SK-N-SH (cell line): ENCODE results near the gene FLYWCH1. TPM values are rescaled to one million over a fixed set of nuclear protein-coding genes. Genes with fewer than 3 reads are reported as not detected.

Experiments
- CTCF ChIA-PET: fragments of 300-600, 350-600 bp; formaldehyde crosslinking; extraction: SDS; loops from one replicate; lab custom pipeline; 2021; lab: Yijun Ruan, JAX
- POLR2A ChIA-PET: fragments of 350-600 bp; sonication (Branson Sonifier 250); formaldehyde crosslinking; extraction: SDS; loops from one replicate; lab custom pipeline; 2020; ENCODE audit warnings: antibody characterized with exemption, inconsistent platforms; lab: Yijun Ruan, JAX
- DNase-seq: peaks from one replicate; pipeline ENCODE4 v3.0.0; 2012
- H2AFZ ChIP-seq: fragments of 200-600 bp; sonication (generic); 2 replicates; pipeline ENCODE4 v1.8.1; 2016; ENCODE audit warnings: antibody characterized with exemption, mild to moderate bottlenecking, low read depth
- H3F3A ChIP-seq: fragments of 200-600 bp; sonication (generic); replicated peaks from 2 replicates; pipeline ENCODE3; 2016; ENCODE audit warnings: antibody characterized with exemption, mild to moderate bottlenecking; ENCODE audit not compliant: insufficient read depth
- H3K27ac ChIP-seq, 2 experiments: fragments of 200-500 bp in 1 of 2; fragments of 200-600 bp in 1 of 2; sonication (Bioruptor generic) in 1 of 2; sonication (generic), shearing (Covaris generic) in 1 of 2; 2 replicates each; pipeline versions ENCODE4 v1.5.1 to v1.6.1; 2014 to 2016; ENCODE audit warnings: low read depth in 2 of 2, inconsistent platforms in 1 of 2, low read length in 1 of 2, mild to moderate bottlenecking in 1 of 2, mixed read lengths in 1 of 2
- H3K27me3 ChIP-seq: fragments of 200-600 bp; sonication (generic), shearing (Covaris generic); 2 replicates; pipeline ENCODE4 v1.6.1; 2016; ENCODE audit warnings: mixed run types; ENCODE audit not compliant: insufficient read depth
- H3K36me3 ChIP-seq, 2 experiments: fragments of 200-500 bp in 1 of 2; fragments of 200-600 bp in 1 of 2; sonication (Bioruptor generic) in 1 of 2; sonication (generic) in 1 of 2; replicated peaks in 1 of 2; 2 replicates each; pipeline versions ENCODE3 to v1.5.1; 2014 to 2016; ENCODE audit warnings: low read length in 1 of 2, mild to moderate bottlenecking in 1 of 2; ENCODE audit not compliant: insufficient read depth in 2 of 2, control insufficient read depth in 1 of 2
- H3K4me1 ChIP-seq, 2 experiments: fragments of 200-500 bp in 1 of 2; fragments of 200-600 bp in 1 of 2; sonication (Bioruptor generic) in 1 of 2; sonication (generic), shearing (Covaris generic) in 1 of 2; 2 replicates each; pipeline versions ENCODE4 v1.5.1 to v1.6.1; 2014 to 2016; ENCODE audit warnings: low read depth in 1 of 2, low read length in 1 of 2, mixed run types in 1 of 2; ENCODE audit not compliant: insufficient read depth in 2 of 2, control insufficient read depth in 1 of 2
- H3K4me2 ChIP-seq: fragments of 200-600 bp; sonication (generic), shearing (Covaris generic); 2 replicates; pipeline ENCODE4 v1.6.1; 2017; ENCODE audit warnings: mixed run types
- H3K4me3 ChIP-seq, 2 experiments: fragments of 200-500 bp in 1 of 2; fragments of 200-600 bp in 1 of 2; sonication (Bioruptor generic) in 1 of 2; sonication (generic), shearing (Covaris generic) in 1 of 2; 2 replicates each; pipeline versions ENCODE4 v1.5.1 to v1.8.1; 2014 to 2016; ENCODE audit warnings: low read depth in 2 of 2, inconsistent platforms in 1 of 2, low read length in 1 of 2, mild to moderate bottlenecking in 1 of 2, mixed read lengths in 1 of 2, moderate library complexity in 1 of 2
- H3K79me2 ChIP-seq: fragments of 200-600 bp; sonication (generic); 2 replicates; pipeline ENCODE4 v1.8.1; 2017; ENCODE audit warnings: mild to moderate bottlenecking; ENCODE audit not compliant: insufficient read depth
- H3K9ac ChIP-seq: fragments of 200-600 bp; sonication (generic); 2 replicates; pipeline ENCODE4 v1.6.1; 2017; ENCODE audit warnings: mixed run types
- H3K9me2 ChIP-seq: fragments of 200-600 bp; sonication (generic); 2 replicates; pipeline ENCODE4 v1.6.1; 2017; ENCODE audit warnings: mixed run types
- H3K9me3 ChIP-seq: fragments of 200-600 bp; sonication (generic); 2 replicates; pipeline ENCODE4 v1.6.1; 2017; ENCODE audit warnings: mixed run types, mild to moderate bottlenecking, moderate library complexity
- H4K20me1 ChIP-seq: fragments of 200-600 bp; sonication (generic); 2 replicates; pipeline ENCODE4 v1.6.1; 2017; ENCODE audit warnings: mild to moderate bottlenecking, mixed run types; ENCODE audit not compliant: insufficient read depth
- EP300 ChIP-seq, 2 experiments: IDR thresholded peaks; 2 replicates each; pipeline versions ENCODE4 v1.4.0 to v1.6.1; 2012; ENCODE audit warnings: borderline replicate concordance in 1 of 2, low read depth in 1 of 2, low read length in 1 of 2
- FOXM1 ChIP-seq: IDR thresholded peaks from 2 replicates; pipeline ENCODE4 v1.4.0; 2012; ENCODE audit warnings: low read depth, mild to moderate bottlenecking
- GABPA ChIP-seq: IDR thresholded peaks from 2 replicates; pipeline ENCODE4 v1.4.0; 2012; ENCODE audit warnings: low read depth, mild to moderate bottlenecking
- IRF3 ChIP-seq: fragments of 150-350 bp; IDR thresholded peaks from 2 replicates; pipeline ENCODE4 v1.6.1; 2016; ENCODE audit warnings: mild to moderate bottlenecking, low read depth, low read length
- JUND ChIP-seq: IDR thresholded peaks from 2 replicates; pipeline ENCODE4 v1.4.0; 2012
- MEF2A ChIP-seq: IDR thresholded peaks from 2 replicates; pipeline ENCODE4 v1.4.0; 2012; ENCODE audit warnings: low read depth, borderline replicate concordance
- NRF1 ChIP-seq: IDR thresholded peaks from 2 replicates; pipeline ENCODE4 v1.6.1; 2012; ENCODE audit warnings: low read depth, mild to moderate bottlenecking, low read length
- PBX3 ChIP-seq: IDR thresholded peaks from 2 replicates; pipeline ENCODE4; 2012
- POLR2AphosphoS5 ChIP-seq: IDR thresholded peaks from 2 replicates; pipeline ENCODE4 v1.6.1; 2012; ENCODE audit warnings: low read depth, low read length
- RAD21 ChIP-seq: IDR thresholded peaks from 2 replicates; pipeline ENCODE4 v1.6.1; 2012; ENCODE audit warnings: mild to moderate bottlenecking, low read length
- RFX5 ChIP-seq: IDR thresholded peaks from 2 replicates; pipeline ENCODE4 v1.6.1; 2012; ENCODE audit warnings: mild to moderate bottlenecking, improper control_type of control experiment, low read length
- TCF12 ChIP-seq: IDR thresholded peaks from 2 replicates; pipeline ENCODE4 v1.4.0; 2012
- TEAD4 ChIP-seq: IDR thresholded peaks from 2 replicates; pipeline ENCODE4 v1.4.0; 2012; ENCODE audit warnings: mild to moderate bottlenecking, borderline replicate concordance; ENCODE audit not compliant: insufficient read depth
- USF2 ChIP-seq: fragments of 150-350 bp; IDR thresholded peaks from 2 replicates; pipeline ENCODE4 v1.6.1; 2017; ENCODE audit warnings: antibody characterized with exemption, low read length, low read depth, borderline replicate concordance
- WGBS: methylation state at CpG from one replicate; pipeline ENCODE4 v1.1.6; 2017; ENCODE audit warnings: low lambda C conversion rate; 5-methylcytosine and 5-hydroxymethylcytosine counted together
- polyA plus RNA-seq, 3 experiments: library from polyadenylated mRNA; depleted of rRNA; stranded (reverse); fragments of >200 nt; gene quantifications; 2 replicates each; pipeline ENCODE4 v1.2.3, GENCODE V29; 2012
- TF ChIP-seq, protein P1 (sequence below): IDR thresholded peaks from 2 replicates; pipeline ENCODE4 v1.4.0; 2012; ENCODE audit warnings: low read depth, borderline replicate concordance
- TF ChIP-seq, protein P2 (sequence below): fragments of 200-600 bp; sonication (generic); IDR thresholded peaks from 2 replicates; pipeline ENCODE4 v1.6.1; 2017; ENCODE audit warnings: antibody characterized with exemption, mild to moderate bottlenecking, moderate library complexity

The FLYWCH1 gene
- polyA plus RNA-seq, 1 of the 3 experiments (the other 2 are of a cell fraction): 30.1 TPM

DNA sequence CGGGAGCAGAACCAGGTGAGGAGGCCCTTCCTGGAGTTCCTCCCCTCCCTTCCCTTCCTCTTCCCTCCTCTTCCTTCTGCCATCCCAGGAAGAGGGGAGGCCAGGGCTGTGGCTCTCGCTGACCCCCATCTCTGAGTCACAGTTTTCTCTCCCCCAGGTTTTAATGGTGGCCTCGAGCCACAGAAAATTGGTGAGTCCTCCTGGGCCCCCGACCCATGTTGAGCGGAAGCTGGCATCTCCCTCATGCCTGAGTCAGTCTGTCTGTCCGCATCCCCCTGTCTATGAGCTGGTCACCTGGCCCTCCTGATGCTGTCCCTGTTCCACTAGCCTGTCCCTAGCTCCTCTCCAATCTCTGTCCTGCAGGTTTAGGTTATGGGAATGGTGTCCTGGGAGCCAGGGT is 88.2 kb downstream of the FLYWCH1 start:
- no peak overlapping the region for H3K27ac ChIP-seq
- no peaks in the 10 kb centered on the region for H3K9me2 ChIP-seq
- H3K27me3 ChIP-seq: no peaks in the 10 kb centered on the region
- CTCF ChIA-PET: interaction anchor here (0.6 to 1.9 kb wide), 3 partner anchors 19 to 59 kb away, joined by 3 to 6 read pairs (median 4); no protein-coding TSS in a partner anchor
- H2AFZ ChIP-seq: no peak overlapping the region
- POLR2A ChIA-PET: interaction anchor here (1.4 kb wide), 1 partner anchor 19 kb away, joined by 4 read pairs; the partner anchor contains the start of gene PKMYT1
- 72% methylated on average over 4 of the region's 6 CpGs for WGBS
- no peaks in the 10 kb centered on the region for H3K79me2 ChIP-seq
- peaks cover 6% of the 10 kb centered on the region for H3F3A ChIP-seq
- no peak overlapping the region for H3K4me3 ChIP-seq
- H3K4me2 ChIP-seq: no peak overlapping the region
- no peaks in the 10 kb centered on the region for H4K20me1 ChIP-seq
- no peak overlapping the region for H3K9ac ChIP-seq
- TF ChIP-seq USF2: no peak
- TF ChIP-seq GABPA: no peak
- no peak for TF ChIP-seq IRF3
- TF ChIP-seq FOXM1: no peak
- TF ChIP-seq POLR2AphosphoS5: no peak
- TF ChIP-seq, protein P1, sequence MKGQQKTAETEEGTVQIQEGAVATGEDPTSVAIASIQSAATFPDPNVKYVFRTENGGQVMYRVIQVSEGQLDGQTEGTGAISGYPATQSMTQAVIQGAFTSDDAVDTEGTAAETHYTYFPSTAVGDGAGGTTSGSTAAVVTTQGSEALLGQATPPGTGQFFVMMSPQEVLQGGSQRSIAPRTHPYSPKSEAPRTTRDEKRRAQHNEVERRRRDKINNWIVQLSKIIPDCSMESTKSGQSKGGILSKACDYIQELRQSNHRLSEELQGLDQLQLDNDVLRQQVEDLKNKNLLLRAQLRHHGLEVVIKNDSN: no peak
- TF ChIP-seq JUND: no peak
- TF ChIP-seq RFX5: no peak
- TF ChIP-seq TEAD4: no peak
- TF ChIP-seq MEF2A: no peak
- no peak for TF ChIP-seq EP300 (IDR thresholded peaks at IDR 0.05; ENCODE audit: borderline replicate concordance in 1 of 2, low read depth in 1 of 2, low read length in 1 of 2)
- TF ChIP-seq PBX3: no peak
- TF ChIP-seq, protein P2, sequence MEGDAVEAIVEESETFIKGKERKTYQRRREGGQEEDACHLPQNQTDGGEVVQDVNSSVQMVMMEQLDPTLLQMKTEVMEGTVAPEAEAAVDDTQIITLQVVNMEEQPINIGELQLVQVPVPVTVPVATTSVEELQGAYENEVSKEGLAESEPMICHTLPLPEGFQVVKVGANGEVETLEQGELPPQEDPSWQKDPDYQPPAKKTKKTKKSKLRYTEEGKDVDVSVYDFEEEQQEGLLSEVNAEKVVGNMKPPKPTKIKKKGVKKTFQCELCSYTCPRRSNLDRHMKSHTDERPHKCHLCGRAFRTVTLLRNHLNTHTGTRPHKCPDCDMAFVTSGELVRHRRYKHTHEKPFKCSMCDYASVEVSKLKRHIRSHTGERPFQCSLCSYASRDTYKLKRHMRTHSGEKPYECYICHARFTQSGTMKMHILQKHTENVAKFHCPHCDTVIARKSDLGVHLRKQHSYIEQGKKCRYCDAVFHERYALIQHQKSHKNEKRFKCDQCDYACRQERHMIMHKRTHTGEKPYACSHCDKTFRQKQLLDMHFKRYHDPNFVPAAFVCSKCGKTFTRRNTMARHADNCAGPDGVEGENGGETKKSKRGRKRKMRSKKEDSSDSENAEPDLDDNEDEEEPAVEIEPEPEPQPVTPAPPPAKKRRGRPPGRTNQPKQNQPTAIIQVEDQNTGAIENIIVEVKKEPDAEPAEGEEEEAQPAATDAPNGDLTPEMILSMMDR: no peak
- TF ChIP-seq NRF1: no peak
- no peak for TF ChIP-seq TCF12
- TF ChIP-seq RAD21: no peak
- H3K9me3 ChIP-seq: no peaks in the 10 kb centered on the region
- H3K4me1 ChIP-seq: peaks cover 0 to 2% of the 10 kb centered on the region in 2 experiments; a peak in 1 of 4 replicates
- DNase-seq: no peak
- H3K36me3 ChIP-seq: no peaks in the 10 kb centered on the region
